OCI-LY1 (cell line): ENCODE results near the gene CBFA2T3.

Source experiments
- H2AFZ ChIP-seq: fragments of 200-600 bp; sonication (generic), shearing (Covaris generic); 2 replicates; pipeline ENCODE4 v1.6.0; 2014; ENCODE audit warnings: antibody characterized with exemption, mild to moderate bottlenecking, low read length
- H3F3A ChIP-seq: fragments of 200-600 bp; sonication (generic), shearing (Covaris generic); 2 replicates; pipeline ENCODE4 v1.6.0; 2014; ENCODE audit warnings: mild to moderate bottlenecking, antibody characterized with exemption, low read length, moderate library complexity; ENCODE audit not compliant: insufficient read depth
- H3K27ac ChIP-seq: fragments of 200-600 bp; sonication (generic); 2 replicates; pipeline ENCODE4 v1.5.1; 2014; ENCODE audit warnings: low read length, mixed run types, mild to moderate bottlenecking, low read depth; ENCODE audit not compliant: poor library complexity, severe bottlenecking
- H3K27me3 ChIP-seq: fragments of 200-600 bp; sonication (generic); 2 replicates; pipeline ENCODE4 v1.6.0; 2014; ENCODE audit warnings: antibody characterized with exemption, mild to moderate bottlenecking, low read length, moderate library complexity; ENCODE audit not compliant: insufficient read depth
- H3K36me3 ChIP-seq: fragments of 200-600 bp; sonication (generic); 2 replicates; pipeline ENCODE4 v1.6.1; 2014; ENCODE audit warnings: mild to moderate bottlenecking, antibody characterized with exemption, low read length, moderate library complexity, mixed read lengths; ENCODE audit not compliant: insufficient read depth
- H3K4me1 ChIP-seq: fragments of 200-600 bp; sonication (generic); 2 replicates; pipeline ENCODE4 v1.5.1; 2014; ENCODE audit warnings: mild to moderate bottlenecking, low read length, moderate library complexity; ENCODE audit not compliant: insufficient read depth, severe bottlenecking
- H3K4me2 ChIP-seq: fragments of 200-600 bp; sonication (generic), shearing (Covaris generic); 2 replicates; pipeline ENCODE4 v1.6.1; 2014; ENCODE audit warnings: low read length
- H3K4me3 ChIP-seq: fragments of 200-600 bp; sonication (generic); 2 replicates; pipeline ENCODE4 v1.5.1; 2014; ENCODE audit warnings: low read length, low read depth, mild to moderate bottlenecking, mixed read lengths; ENCODE audit not compliant: poor library complexity, severe bottlenecking
- H3K79me2 ChIP-seq: fragments of 200-600 bp; shearing (Covaris generic); 2 replicates; pipeline ENCODE4 v1.6.1; 2016; ENCODE audit warnings: mixed run types, low read length, mixed read lengths; ENCODE audit not compliant: insufficient read depth
- H3K9ac ChIP-seq: fragments of 200-600 bp; sonication (generic), shearing (Covaris generic); 2 replicates; pipeline ENCODE4 v1.6.1; 2014; ENCODE audit warnings: mild to moderate bottlenecking, low read length, mixed read lengths
- H3K9me2 ChIP-seq: fragments of 200-600 bp; sonication (generic), shearing (Covaris generic); 2 replicates; pipeline ENCODE4 v1.6.1; 2014; ENCODE audit warnings: low read depth, mild to moderate bottlenecking, low read length, mixed read lengths
- H3K9me3 ChIP-seq: fragments of 200-600 bp; shearing (Covaris generic); 2 replicates; pipeline ENCODE4 v1.6.1; 2014; ENCODE audit warnings: low read length, mixed read lengths
- H4K20me1 ChIP-seq: fragments of 200-600 bp; sonication (generic), shearing (Covaris generic); 2 replicates; pipeline ENCODE4 v1.6.0; 2016; ENCODE audit warnings: mild to moderate bottlenecking, low read length; ENCODE audit not compliant: insufficient read depth
- EZH2 ChIP-seq: fragments of 200-600 bp; sonication (generic), shearing (Covaris generic); IDR thresholded peaks from 2 replicates; pipeline ENCODE4 v1.8.0; 2017; ENCODE audit warnings: borderline replicate concordance, mixed run types, mild to moderate bottlenecking, antibody characterized with exemption, low read length, moderate library complexity, mixed read lengths
- TF ChIP-seq, protein P1 (sequence below): fragments of 200-600 bp; sonication (generic), shearing (Covaris generic); IDR thresholded peaks from 2 replicates; pipeline ENCODE4 v1.5.1; 2017; ENCODE audit warnings: mild to moderate bottlenecking, antibody characterized with exemption, low read length, moderate library complexity, mixed read lengths

CBFA2T3 gene

DNA sequence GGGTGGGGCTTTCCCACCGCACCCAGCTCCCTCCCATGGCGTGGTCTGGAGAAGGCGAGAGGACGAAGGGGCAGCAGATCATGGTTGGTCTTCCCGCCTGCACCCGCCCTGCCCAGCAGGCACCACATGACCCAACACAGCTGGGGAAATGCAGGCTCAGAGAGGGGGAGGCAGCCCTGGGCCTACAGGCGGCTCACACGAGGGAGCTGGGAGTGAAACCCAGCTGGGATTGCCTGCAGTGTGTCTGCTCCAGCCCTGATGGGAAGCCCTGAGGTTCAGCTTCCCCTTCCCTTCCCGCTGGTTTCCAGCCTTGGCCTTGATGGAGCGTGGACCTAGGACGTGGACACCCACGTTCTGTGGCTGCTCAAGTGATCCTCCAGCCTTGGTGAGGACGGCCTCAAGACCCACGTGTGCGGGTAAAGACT is 90.6 kb downstream of the CBFA2T3 start:
- H3F3A ChIP-seq = no peaks in the 10 kb centered on the region
- no peaks in the 10 kb centered on the region for H4K20me1 ChIP-seq
- H3K4me1 ChIP-seq = no peaks in the 10 kb centered on the region
- no peak overlapping the region for H3K4me3 ChIP-seq
- no peak overlapping the region for H2AFZ ChIP-seq
- no peaks in the 10 kb centered on the region for H3K9me2 ChIP-seq
- no peak overlapping the region for H3K27ac ChIP-seq
- TF ChIP-seq EZH2 = no peak
- TF ChIP-seq, protein P1, sequence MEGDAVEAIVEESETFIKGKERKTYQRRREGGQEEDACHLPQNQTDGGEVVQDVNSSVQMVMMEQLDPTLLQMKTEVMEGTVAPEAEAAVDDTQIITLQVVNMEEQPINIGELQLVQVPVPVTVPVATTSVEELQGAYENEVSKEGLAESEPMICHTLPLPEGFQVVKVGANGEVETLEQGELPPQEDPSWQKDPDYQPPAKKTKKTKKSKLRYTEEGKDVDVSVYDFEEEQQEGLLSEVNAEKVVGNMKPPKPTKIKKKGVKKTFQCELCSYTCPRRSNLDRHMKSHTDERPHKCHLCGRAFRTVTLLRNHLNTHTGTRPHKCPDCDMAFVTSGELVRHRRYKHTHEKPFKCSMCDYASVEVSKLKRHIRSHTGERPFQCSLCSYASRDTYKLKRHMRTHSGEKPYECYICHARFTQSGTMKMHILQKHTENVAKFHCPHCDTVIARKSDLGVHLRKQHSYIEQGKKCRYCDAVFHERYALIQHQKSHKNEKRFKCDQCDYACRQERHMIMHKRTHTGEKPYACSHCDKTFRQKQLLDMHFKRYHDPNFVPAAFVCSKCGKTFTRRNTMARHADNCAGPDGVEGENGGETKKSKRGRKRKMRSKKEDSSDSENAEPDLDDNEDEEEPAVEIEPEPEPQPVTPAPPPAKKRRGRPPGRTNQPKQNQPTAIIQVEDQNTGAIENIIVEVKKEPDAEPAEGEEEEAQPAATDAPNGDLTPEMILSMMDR = no peak
- H3K36me3 ChIP-seq = peaks cover 23% of the 10 kb centered on the region
- no peak overlapping the region for H3K9ac ChIP-seq
- no peaks in the 10 kb centered on the region for H3K79me2 ChIP-seq
- no peaks in the 10 kb centered on the region for H3K9me3 ChIP-seq
- H3K4me2 ChIP-seq = no peak overlapping the region
- H3K27me3 ChIP-seq = no peaks in the 10 kb centered on the region

DNA sequence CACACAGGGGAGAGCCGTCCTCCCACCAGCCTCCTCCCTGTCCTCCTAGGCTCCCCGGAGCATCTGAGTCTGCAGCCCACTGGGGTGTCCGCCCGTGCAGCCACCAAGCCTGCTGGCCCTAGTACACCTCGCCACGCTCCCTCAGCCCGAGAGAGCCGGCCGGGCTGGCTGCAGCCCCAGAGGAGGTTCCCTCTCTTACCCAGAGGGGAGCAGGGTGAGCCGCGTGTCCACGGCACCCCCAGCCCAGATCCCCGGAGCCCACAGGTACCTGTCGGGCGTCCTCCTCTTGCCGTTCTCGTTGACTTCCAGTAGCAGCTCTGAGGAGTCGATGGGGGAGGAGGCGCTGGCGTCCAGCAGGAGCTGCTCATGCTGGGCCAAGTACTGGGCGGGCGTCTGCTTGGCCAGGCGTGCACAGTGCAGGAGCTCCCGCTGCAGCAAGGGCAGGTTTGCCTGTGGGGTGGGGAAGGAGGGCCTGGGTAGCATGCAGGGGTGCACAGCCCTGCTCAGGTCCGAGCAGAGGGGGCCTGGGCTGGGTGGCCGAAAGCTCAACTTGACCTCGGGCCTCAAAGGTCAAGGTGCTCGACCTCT is 91.2 kb downstream of the CBFA2T3 start:
- H3K27me3 ChIP-seq = no peaks in the 10 kb centered on the region
- H2AFZ ChIP-seq = no peak overlapping the region
- no peak overlapping the region for H3K4me2 ChIP-seq
- no peaks in the 10 kb centered on the region for H3K9me3 ChIP-seq
- no peaks in the 10 kb centered on the region for H3K79me2 ChIP-seq
- no peak overlapping the region for H3K4me3 ChIP-seq
- no peak overlapping the region for H3K9ac ChIP-seq
- H3K36me3 ChIP-seq = peaks cover 19% of the 10 kb centered on the region
- no peaks in the 10 kb centered on the region for H4K20me1 ChIP-seq
- no peak for TF ChIP-seq EZH2
- TF ChIP-seq, protein P1 = no peak
- H3K4me1 ChIP-seq = no peaks in the 10 kb centered on the region
- no peaks in the 10 kb centered on the region for H3K9me2 ChIP-seq
- H3F3A ChIP-seq = no peaks in the 10 kb centered on the region
- no peak overlapping the region for H3K27ac ChIP-seq

DNA sequence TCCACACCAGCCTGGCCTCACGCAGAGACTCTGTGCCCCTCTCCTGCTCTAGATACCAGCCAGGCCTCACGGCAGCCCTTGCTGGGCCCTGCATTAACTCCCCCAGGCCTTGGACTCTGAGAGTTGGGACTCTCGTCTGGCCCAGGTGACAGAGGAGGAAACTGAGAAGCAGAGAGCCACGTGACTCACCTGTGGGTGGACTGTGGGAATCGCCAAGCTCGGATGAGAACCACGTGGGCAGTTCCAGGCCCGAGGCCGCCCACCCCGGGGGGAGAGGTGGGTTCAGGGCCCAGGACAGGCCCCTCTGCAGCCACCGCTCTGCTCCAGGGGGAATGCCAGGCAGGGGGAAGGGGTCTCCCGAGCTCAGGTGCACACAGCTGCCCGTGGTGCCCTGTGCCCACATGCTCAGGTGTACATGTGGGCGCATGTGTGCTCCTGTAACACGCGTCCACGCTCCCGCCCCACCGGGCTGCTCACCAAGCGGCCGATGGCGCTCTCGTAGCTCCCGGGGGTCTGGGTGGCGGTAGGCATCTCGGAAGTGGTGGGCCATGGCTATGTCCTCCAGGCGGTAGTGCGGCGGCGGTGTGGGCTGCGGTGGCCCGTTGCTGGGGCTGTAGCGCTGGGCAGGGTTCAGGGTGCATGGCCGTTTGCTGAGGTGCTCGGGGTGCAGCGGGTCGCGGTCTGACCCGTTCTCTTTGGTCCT is 92.3 kb downstream of the CBFA2T3 start:
- H3F3A ChIP-seq = no peaks in the 10 kb centered on the region
- no peaks in the 10 kb centered on the region for H3K27me3 ChIP-seq
- H4K20me1 ChIP-seq = no peaks in the 10 kb centered on the region
- H3K9me3 ChIP-seq = no peaks in the 10 kb centered on the region
- H3K9ac ChIP-seq = no peak overlapping the region
- no peak overlapping the region for H2AFZ ChIP-seq
- TF ChIP-seq, protein P1 = no peak
- H3K36me3 ChIP-seq = peaks cover 10% of the 10 kb centered on the region
- H3K4me2 ChIP-seq = no peak overlapping the region
- H3K79me2 ChIP-seq = no peaks in the 10 kb centered on the region
- no peak overlapping the region for H3K27ac ChIP-seq
- H3K4me1 ChIP-seq = no peaks in the 10 kb centered on the region
- no peak overlapping the region for H3K4me3 ChIP-seq
- H3K9me2 ChIP-seq = no peaks in the 10 kb centered on the region
